ENCODE measurements around the gene IL17D. TPM values are rescaled to one million over a fixed set of nuclear protein-coding genes. Genes with fewer than 3 reads are reported as not detected.

Gene IL17D
- total RNA-seq, 1 experiment from 2014 or later: 0.59 TPM

- DNase-seq (ENCODE audit: low spot score) (no peak), ATAC-seq (no peak)
- H3K9me3 Mint-ChIP-seq: peaks cover 22% of the 10 kb centered on the region
- ChIA-PET POLR2A (no interaction called here), CTCF (interaction anchor here (0.7 kb wide), 1 partner anchor 334 kb away, joined by 3 read pairs; no protein-coding TSS in a partner anchor)
- no peak overlapping the region for H3K4me3 Mint-ChIP-seq
- TF ChIP-seq TCF7 (CRISPR knock-in tag; IDR thresholded peaks at IDR 0.05; ENCODE audit: low read depth) (no peak), ZNF317 (CRISPR knock-in tag; IDR thresholded peaks at IDR 0.05; ENCODE audit: borderline replicate concordance, low read depth) (no peak), ZNF423 (CRISPR knock-in tag; IDR thresholded peaks at IDR 0.05) (no peak), USF1 (CRISPR knock-in tag; IDR thresholded peaks at IDR 0.05) (no peak)
- no peak overlapping the region for H3K27ac Mint-ChIP-seq
- peaks cover 22% of the 10 kb centered on the region for H3K4me1 Mint-ChIP-seq
- H3K27me3 Mint-ChIP-seq (ENCODE audit: low read depth): no peaks in the 10 kb centered on the region
- peaks cover 16% of the 10 kb centered on the region for H3K36me3 Mint-ChIP-seq
Measured at GRCh38 chr13:20769834-20770233, 66.3 kb downstream of the IL17D start.

Other genes starting within 250 kb of the IL17D start
- gene CRYL1, start 177.8 kb upstream of the IL17D start, total RNA-seq (2021): 2.9 to 4.1 TPM (median 3.2 TPM) in 3 replicates
- 6.1 to 7.1 TPM (median 6.5 TPM) in 3 replicates for gene IFT88, start 136.5 kb upstream of the IL17D start, total RNA-seq (2021)
- gene EEF1AKMT1, start 70.3 kb downstream of the IL17D start, total RNA-seq (2021): 2.6 to 4.6 TPM (median 2.9 TPM) in 3 replicates
- gene XPO4, start 199.0 kb downstream of the IL17D start, total RNA-seq (2021): 32.2 to 34.9 TPM (median 33.8 TPM) in 3 replicates